Measurements from ENCODE around the gene LYSMD4.

- TF ChIP-seq, protein P1, sequence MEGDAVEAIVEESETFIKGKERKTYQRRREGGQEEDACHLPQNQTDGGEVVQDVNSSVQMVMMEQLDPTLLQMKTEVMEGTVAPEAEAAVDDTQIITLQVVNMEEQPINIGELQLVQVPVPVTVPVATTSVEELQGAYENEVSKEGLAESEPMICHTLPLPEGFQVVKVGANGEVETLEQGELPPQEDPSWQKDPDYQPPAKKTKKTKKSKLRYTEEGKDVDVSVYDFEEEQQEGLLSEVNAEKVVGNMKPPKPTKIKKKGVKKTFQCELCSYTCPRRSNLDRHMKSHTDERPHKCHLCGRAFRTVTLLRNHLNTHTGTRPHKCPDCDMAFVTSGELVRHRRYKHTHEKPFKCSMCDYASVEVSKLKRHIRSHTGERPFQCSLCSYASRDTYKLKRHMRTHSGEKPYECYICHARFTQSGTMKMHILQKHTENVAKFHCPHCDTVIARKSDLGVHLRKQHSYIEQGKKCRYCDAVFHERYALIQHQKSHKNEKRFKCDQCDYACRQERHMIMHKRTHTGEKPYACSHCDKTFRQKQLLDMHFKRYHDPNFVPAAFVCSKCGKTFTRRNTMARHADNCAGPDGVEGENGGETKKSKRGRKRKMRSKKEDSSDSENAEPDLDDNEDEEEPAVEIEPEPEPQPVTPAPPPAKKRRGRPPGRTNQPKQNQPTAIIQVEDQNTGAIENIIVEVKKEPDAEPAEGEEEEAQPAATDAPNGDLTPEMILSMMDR (IDR thresholded peaks at IDR 0.05; ENCODE audit: borderline replicate concordance, extremely low read depth, low read length, poor library complexity, severe bottlenecking), result no peak
- no peak for TF ChIP-seq EZH2 (IDR thresholded peaks at IDR 0.05; ENCODE audit: borderline replicate concordance, low read depth, low read length, severe bottlenecking)
These were observed 21.6 kb downstream of the LYSMD4 start for GRCh38 chr15:99711625-99712024.
